Measurements from ENCODE around the gene PANK4.
"Not testable (repeated sequence)": the region's sequence is repeated elsewhere in the genome, so short reads cannot be mapped to it uniquely, and the experiment has no call there.

Gene PANK4

DNA sequence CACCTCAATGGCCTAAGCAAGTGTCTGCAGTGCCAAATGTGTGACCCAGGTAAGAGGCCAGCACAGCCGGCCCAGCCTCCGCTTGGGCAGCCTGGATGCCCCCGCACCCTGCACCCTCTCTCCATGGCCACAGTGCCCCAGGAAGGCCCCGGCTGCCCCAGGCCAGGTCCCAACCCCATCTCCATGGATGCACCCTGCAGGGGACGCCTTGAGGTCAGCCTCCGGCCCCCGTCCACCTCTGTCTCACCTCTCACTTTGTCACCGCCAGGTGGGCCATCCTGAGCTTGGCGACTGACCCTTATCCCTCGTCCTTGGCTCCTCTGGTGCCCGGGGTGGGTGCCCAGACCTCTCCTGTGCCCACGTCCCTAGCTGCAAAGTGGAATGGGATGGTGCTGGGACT, 32.0 kb upstream of the PANK4 start:
- no peak for DNase-seq

DNA sequence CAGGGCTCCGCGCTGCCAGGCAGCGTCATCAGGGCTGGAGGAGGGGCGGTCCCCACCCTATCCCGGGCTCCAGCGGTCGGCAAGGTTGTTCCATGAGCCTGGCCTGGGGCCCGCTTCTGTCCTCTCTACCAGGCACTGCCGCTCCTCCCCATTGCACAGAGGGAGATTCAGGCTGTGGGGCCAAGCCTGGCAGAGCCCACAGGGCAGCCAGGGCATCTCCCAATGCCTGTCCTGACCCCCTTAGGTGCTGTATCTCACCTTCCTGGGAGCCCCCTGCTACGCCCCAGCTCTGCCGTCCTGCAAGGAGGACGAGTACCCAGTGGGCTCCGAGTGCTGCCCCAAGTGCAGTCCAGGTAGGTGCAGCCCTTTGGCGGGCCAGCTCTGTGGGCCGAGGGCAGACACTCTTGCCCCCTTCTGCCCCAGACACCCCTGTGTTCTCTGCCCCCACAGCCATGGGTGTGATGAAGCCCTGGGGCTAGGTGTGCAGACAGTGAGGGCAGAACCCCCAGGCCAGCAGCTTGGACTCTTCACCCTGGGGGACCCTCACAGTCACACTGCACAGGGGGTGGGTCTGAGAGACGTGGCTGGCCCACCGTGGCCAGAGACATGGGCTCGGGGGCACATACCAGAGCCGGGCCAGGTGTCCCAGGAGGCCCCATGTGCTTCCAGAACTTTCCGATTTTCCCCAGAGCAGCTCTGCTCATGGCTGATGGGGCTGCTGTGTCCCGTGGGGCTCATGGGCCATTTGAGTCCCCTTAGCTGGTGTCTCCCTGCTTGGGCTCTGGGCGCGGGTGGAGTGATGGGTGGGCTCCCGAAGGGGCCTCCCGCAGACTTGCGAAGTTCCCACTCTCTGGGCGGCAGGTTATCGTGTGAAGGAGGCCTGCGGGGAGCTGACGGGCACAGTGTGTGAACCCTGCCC, 31.3 kb upstream of the PANK4 start:
- no peak for DNase-seq

DNA sequence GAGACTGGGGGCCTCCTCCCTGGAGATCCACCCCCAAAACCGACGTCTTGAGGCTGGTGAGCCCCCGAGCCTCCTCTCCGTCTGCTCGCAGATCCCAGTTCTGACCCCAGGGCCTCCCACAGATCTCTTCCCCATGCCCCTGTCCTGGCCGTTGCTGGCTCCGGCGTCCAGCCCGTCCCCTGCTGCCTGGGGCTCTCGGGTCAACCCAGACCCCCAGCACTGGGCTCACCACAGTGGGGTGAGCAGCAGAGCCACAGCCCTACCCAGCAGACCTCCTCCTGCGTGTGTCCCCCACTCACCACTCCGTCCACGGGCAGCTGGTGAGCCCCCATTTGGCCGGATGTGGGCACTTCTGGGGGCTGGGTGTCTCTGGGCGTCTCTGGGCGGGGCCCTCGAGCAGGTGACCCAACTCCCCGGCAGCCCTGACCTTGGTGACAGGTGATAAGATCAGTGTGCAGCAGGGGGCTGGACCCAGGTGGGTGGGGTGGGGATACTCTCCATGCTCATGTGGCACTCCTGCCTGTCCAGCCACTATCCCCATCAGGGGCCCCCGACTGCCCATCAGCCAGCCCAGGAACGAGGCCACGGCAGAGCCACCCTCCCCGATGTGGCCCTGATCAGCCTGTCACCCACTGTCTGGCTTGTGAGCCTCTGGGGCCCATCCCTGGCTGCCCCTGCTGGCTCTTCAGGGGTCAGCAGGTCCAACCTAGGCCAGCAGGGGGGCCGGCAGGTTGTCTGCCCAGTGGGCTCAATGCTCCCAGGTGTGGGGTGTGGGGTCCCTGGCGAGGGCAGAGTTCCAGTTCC, 30.5 kb upstream of the PANK4 start:
- peak; percentile 56 for DNase-seq

DNA sequence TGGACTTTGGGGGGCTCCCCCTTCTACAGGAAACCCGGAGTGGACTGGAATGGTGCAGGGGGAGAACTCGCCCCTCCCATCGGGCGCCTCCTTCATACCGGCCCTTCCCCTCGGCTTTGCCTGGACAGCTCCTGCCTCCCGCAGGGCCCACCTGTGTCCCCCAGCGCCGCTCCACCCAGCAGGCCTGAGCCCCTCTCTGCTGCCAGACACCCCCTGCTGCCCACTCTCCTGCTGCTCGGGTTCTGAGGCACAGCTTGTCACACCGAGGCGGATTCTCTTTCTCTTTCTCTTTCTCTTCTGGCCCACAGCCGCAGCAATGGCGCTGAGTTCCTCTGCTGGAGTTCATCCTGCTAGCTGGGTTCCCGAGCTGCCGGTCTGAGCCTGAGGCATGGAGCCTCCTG, 29.9 kb upstream of the PANK4 start, which contains the start of gene TNFRSF14:
TNFRSF14 (plus strand) TSS at position 95 of the 401 bp plus-strand sequence; CDS start at position 389, 294 bp downstream.
- peak; percentile 80 for DNase-seq

GRCh38 chr1:2555634-2556276, 29.4 kb upstream of the PANK4 start:
- DNase-seq: peak; percentile 75

DNA sequence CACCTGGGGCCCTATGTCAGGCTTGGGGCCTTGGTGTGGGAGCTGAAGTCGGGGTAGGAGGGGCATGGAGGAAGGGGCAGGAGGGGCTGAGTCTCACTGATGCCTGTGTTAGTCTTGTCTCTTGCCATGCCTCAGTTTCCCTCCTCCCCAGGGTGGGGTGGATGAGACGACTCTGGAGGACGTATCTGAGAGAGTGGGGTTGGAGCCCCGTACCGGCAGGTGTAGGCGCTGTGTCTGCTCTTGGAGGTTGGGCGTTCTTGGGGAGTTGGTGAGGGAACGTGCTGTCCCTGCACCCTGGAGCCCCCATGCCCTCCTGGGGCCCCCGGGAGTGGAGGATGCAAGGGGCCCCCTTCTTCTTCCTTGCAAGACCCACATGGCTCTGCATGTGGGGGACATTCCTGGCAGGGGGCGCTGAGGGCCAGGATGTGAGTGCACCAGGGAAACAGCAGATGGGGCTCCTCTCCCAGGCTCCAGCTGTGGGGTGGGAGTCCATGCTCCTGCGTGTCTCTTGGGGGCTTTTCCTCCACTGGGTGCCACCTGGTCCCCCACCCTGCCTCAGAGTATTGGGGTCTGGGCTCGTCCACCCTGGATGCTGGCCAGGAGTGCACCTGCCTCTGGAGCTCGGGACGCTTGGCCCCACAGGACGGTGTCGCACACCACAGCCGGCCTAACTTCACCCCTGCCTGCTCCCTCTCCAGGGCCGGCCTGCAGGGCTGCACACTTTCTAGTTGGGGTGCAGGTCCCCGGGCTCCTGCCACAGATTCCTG, 28.4 kb upstream of the PANK4 start:
- peak; percentile 76 for DNase-seq

DNA sequence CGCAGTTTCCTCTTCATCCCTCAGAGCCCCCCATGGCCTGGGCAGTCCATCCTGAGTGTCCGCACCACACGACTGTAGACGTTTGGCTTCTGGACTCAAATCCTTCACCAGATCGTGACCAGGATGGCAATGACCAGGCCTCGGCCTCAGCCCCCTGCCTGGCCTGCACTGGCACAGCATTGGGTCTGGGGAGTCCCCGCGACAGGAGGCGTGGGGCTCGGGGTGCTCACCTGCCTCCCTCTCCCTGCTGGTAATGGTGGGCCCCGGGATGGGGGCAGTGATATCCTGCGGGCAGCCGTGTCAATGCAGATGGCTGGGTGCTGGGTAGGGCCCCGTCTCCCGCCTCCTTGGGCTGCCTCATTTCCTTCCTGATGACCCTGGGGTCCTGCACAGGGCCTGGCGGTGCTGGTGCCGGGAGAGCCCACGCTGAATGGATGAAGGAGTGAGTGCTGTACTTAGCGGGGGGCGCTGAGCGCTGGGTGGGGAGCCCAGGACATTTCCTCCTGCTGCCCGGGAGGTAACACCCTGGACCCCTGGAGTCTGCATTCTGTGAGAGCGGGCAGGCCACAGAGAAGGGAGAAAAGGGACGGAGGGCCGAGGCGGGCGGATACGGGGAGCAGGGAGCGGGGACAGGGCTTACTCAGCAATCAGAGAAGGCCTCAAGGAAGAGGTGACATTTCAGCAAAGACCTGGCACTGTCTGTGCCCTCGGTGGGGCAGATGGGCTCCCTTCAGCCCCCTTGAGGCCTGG, 27.6 kb upstream of the PANK4 start:
- no peak for DNase-seq

DNA sequence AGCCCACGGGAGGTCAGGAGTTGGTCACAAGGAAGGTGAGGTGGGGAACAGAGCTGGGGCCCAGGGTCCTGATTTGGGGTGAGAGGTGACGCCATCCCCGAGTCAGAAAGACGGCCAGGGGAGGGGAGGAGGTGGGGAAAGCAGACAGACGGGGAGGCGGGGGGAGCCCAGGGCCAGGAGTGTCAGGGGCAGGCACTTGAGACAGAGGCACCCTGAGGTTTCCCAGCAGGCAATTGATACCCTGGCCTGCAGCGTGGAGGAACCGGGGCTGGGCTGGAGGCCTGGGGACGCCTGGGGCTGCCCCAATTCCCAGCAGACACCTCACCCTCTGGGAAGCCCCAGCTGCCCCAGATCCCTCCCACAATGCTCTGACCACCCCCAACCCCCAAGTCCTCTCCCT, 26.7 kb upstream of the PANK4 start:
- not testable (repeated sequence) for DNase-seq

DNA sequence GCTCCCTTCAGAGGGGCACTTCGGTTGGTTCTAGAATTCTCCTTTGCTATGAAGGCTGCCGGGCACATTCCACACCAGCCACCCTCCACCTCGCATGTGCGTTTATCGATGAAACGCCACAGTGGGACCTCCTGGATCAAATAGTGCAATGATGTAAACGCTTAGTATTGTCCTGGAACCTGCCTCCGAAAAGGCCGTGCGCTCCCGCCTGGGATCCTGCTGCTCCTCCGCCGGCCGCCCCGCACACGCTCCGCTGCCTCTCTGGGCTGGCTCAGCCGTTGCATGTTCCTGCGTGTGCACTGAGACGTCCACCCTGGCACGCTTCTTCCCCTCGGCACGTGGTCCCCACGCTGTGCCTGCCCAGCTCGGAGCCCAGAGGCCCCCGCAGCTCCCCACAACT, 25.8 kb upstream of the PANK4 start:
- DNase-seq: no peak

- DNase-seq: not testable (repeated sequence)
Measured at GRCh38 chr1:2551544-2551943, 25.1 kb upstream of the PANK4 start.

- DNase-seq: not testable (repeated sequence)
Measured at GRCh38 chr1:2550309-2550861, 24.0 kb upstream of the PANK4 start.

DNA sequence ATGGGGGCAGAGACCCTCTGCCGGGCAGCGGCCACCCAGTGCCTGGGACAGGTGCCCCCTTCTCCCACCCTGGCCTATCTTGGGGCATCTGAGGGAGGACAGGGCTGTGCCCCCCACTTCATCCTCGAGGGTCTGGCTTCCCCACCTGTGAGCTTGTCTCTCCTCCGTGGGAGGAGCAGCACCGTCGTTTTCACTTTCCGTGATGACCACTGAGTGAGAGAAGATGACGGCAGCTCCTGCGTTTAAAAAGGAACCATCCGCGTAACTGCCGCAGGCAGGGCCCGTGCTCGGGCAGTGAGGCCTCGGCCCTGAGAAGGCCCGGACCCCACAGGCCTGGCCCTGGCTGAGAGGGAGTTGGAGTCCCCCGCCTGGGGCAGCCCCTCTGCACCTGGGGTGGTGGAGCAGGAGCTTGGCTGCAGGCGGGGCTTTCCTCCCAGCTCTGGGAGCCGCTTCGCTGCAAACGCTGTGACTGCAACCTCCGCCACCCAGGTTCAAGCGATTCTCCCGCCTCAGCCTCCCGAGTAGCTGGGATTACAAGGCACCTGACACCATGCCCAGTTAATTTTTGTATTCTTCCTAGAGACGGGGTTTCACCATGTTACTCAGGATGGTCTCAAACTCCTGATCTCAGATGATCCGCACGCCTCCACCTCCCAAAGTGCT, 23.1 kb upstream of the PANK4 start:
- DNase-seq: not testable (repeated sequence)

DNA sequence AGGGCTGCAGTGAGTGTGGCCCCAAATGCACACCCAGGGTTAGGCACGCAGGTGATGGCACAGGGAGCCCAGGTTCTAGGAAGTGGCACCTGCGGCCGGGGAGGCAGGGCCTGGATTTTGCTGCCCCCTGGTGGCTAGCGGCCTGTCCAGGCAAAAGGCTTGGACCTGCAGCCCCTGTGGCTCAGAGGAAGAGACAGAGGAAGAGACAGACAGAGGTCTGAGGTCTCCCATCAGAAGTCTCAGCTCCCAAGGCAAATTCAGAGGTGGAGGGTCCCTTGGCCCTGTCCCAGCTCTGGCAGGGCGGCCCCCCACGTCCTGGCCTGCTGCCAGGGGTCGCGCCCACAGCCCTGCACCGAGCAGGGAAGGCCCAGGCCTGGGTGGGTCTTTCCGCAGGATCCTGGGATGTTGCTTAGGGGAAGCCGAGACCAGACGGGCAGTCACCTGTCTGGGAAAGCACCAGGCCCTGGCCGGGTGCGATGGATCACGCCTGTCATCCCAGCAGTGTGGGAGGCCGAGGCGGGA, 21.7 kb upstream of the PANK4 start:
- peak; percentile 92 for DNase-seq

DNA sequence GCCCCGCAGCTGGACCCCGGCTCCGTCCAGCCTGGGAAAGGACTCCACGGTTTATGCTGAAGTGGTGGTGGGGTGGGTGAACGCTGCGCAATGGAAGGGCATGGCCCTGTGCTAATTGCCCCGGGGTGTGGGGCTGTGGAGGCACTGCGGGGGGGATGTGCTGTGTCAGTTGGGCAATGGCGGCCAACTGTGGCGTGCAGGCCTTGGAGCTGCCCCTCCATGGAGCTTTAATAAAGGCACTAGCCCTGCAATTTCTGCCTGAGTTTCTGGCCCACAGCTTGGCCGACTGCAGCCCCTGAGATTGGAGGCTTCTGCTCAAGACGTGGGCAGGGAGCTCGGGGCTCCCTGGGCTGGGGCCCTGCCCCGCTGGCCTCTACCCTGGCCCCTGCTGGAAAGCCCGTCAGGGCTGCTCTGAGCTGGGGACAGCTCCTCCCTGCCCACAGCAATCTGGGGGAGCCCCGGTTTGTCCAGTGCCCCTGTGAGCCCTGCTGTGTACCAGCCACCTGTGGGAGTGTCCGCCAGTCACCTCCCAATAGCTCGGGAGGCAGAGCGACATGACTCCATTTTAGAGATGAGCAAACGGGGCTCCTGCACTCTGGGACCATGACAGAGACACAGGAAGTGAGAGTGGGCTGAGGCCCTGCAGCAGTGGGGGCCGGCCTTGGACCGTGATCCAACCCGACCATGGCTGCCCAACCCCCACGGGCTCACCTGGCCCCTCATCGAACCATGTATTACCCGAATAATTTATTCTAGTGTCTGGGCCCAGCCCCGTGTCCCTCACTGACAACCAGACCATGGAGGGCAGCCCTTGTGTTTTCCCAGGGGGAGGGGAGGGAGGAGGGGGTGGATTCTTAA, 21.0 kb upstream of the PANK4 start:
- DNase-seq: peak; percentile 54

GRCh38 chr1:2546515-2547209, 20.3 kb upstream of the PANK4 start:
- peak; percentile 91 for DNase-seq

GRCh38 chr1:2545754-2546514, 19.5 kb upstream of the PANK4 start:
- DNase-seq: peak; percentile 96

DNA sequence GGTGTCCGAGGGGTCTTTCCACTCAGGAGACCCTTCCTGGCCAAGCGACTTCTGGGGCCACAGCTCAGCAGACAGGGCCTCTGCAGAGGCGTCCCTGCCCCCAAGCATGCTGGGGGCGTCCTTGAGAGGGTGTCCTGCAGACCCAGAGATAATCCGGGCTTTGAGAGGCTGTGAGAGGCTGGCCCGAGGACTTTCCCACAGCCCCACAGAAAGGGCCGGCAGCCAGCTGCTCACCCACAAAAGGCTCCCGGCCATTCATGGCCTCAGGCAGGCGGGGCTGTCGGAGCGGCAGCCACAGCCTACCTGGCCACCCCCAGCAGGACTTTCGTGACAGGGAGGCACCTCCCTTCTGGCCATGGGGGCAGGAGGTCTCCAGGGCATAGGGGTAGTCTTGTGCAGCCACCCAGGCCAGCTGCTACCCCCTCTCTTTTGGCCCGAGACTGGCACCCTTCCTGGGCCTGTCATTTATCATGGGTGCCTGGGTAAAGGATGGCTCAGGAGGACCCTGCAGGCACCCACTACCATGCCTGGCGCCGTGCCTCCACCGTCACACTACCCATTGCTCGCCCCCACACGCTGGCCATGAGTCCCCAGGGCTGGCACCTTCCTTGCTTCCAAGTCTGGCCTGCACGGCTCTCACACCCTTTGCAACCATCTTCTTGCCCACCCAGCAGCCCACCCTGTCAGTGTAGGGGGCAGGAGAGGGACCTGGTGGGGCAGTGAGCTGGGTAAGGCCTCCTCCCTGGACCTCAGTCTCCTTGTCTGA, 18.7 kb upstream of the PANK4 start:
- DNase-seq: no peak
